BLaER1 (cell line): ENCODE results near the gene TBC1D22A.

ENCODE experiments used
- H3K27ac ChIP-seq: shearing (Covaris generic); formaldehyde crosslinking; 2 replicates; pipeline ENCODE4 v1.8.1; 2022
- H3K27me3 ChIP-seq: shearing (Covaris generic); formaldehyde crosslinking; 2 replicates; pipeline ENCODE4 v1.8.1; 2022
- H3K36me3 ChIP-seq: shearing (Covaris generic); formaldehyde crosslinking; 2 replicates; pipeline ENCODE4 v1.8.1; 2022
- H3K4me1 ChIP-seq: shearing (Covaris generic); formaldehyde crosslinking; 2 replicates; pipeline ENCODE4 v1.8.1; 2022
- H3K4me2 ChIP-seq: shearing (Covaris generic); formaldehyde crosslinking; 2 replicates; pipeline ENCODE4 v1.8.1; 2022
- H3K4me3 ChIP-seq: shearing (Covaris generic); formaldehyde crosslinking; 2 replicates; pipeline ENCODE4 v1.8.1; 2022
- H3K9ac ChIP-seq: shearing (Covaris generic); formaldehyde crosslinking; 2 replicates; pipeline ENCODE4 v1.8.1; 2022
- H3K9me3 ChIP-seq: shearing (Covaris generic); formaldehyde crosslinking; 2 replicates; pipeline ENCODE4 v1.8.1; 2022
- H4K20me1 ChIP-seq: shearing (Covaris generic); formaldehyde crosslinking; 2 replicates; pipeline ENCODE4 v1.8.1; 2022
- Cebpa-rat ChIP-seq: shearing (Covaris generic); IDR thresholded peaks from 2 replicates; pipeline ENCODE4 v1.8.1; 2022

Gene TBC1D22A

GRCh38 chr22:47198801-47199251 lies 436.4 kb downstream of the TBC1D22A start:
- Histone ChIP-seq H3K9me3 (no peaks in the 10 kb centered on the region), H3K4me2 (no peak overlapping the region), H3K36me3 (no peaks in the 10 kb centered on the region), H4K20me1 (no peaks in the 10 kb centered on the region), H3K27ac (no peak overlapping the region), H3K4me3 (no peak overlapping the region), H3K9ac (no peak overlapping the region), H3K4me1 (no peaks in the 10 kb centered on the region), H3K27me3 (no peaks in the 10 kb centered on the region)
- TF ChIP-seq Cebpa-rat: no peak

GRCh38 chr22:47199261-47199978 lies 437.0 kb downstream of the TBC1D22A start:
- Histone ChIP-seq H3K4me3 (no peak overlapping the region), H3K4me2 (no peak overlapping the region), H3K36me3 (no peaks in the 10 kb centered on the region), H3K27ac (no peak overlapping the region), H3K4me1 (no peaks in the 10 kb centered on the region), H4K20me1 (no peaks in the 10 kb centered on the region), H3K9me3 (no peaks in the 10 kb centered on the region), H3K9ac (no peak overlapping the region), H3K27me3 (no peaks in the 10 kb centered on the region)
- no peak for TF ChIP-seq Cebpa-rat

GRCh38 chr22:47199979-47200272 lies 437.5 kb downstream of the TBC1D22A start:
- no peak for TF ChIP-seq Cebpa-rat
- Histone ChIP-seq H3K4me2 (no peak overlapping the region), H3K4me1 (no peaks in the 10 kb centered on the region), H3K36me3 (no peaks in the 10 kb centered on the region), H3K9ac (no peak overlapping the region), H3K27me3 (no peaks in the 10 kb centered on the region), H3K27ac (no peak overlapping the region), H4K20me1 (no peaks in the 10 kb centered on the region), H3K9me3 (no peaks in the 10 kb centered on the region), H3K4me3 (no peak overlapping the region)

- H4K20me1 ChIP-seq: no peaks in the 10 kb centered on the region
- no peaks in the 10 kb centered on the region for H3K9me3 ChIP-seq
- H3K4me1 ChIP-seq: no peaks in the 10 kb centered on the region
- H3K4me3 ChIP-seq: no peak overlapping the region
- H3K9ac ChIP-seq: no peak overlapping the region
- H3K36me3 ChIP-seq: no peaks in the 10 kb centered on the region
- no peak overlapping the region for H3K4me2 ChIP-seq
- TF ChIP-seq Cebpa-rat: no peak
- H3K27ac ChIP-seq: no peak overlapping the region
- no peaks in the 10 kb centered on the region for H3K27me3 ChIP-seq
These were observed 438.0 kb downstream of the TBC1D22A start for GRCh38 chr22:47200273-47201051.

- Histone ChIP-seq H3K27ac (no peak overlapping the region), H3K4me2 (no peak overlapping the region), H4K20me1 (no peaks in the 10 kb centered on the region), H3K27me3 (no peaks in the 10 kb centered on the region), H3K9me3 (no peaks in the 10 kb centered on the region), H3K4me3 (no peak overlapping the region), H3K36me3 (no peaks in the 10 kb centered on the region), H3K9ac (no peak overlapping the region), H3K4me1 (no peaks in the 10 kb centered on the region)
- TF ChIP-seq Cebpa-rat: no peak
These were observed 438.9 kb downstream of the TBC1D22A start for GRCh38 chr22:47201186-47201995.

- Histone ChIP-seq H3K36me3 (no peaks in the 10 kb centered on the region), H3K4me3 (no peak overlapping the region), H3K4me1 (no peaks in the 10 kb centered on the region), H3K27ac (no peak overlapping the region), H3K4me2 (no peak overlapping the region), H3K9ac (no peak overlapping the region), H3K27me3 (no peaks in the 10 kb centered on the region), H3K9me3 (no peaks in the 10 kb centered on the region), H4K20me1 (no peaks in the 10 kb centered on the region)
- TF ChIP-seq Cebpa-rat: no peak
These were observed 439.8 kb downstream of the TBC1D22A start for GRCh38 chr22:47201996-47202818.

- Histone ChIP-seq H3K27me3 (no peaks in the 10 kb centered on the region), H3K9ac (no peak overlapping the region), H3K4me3 (no peak overlapping the region), H3K27ac (no peak overlapping the region), H3K4me1 (no peaks in the 10 kb centered on the region), H3K4me2 (no peak overlapping the region), H3K36me3 (no peaks in the 10 kb centered on the region), H4K20me1 (no peaks in the 10 kb centered on the region), H3K9me3 (no peaks in the 10 kb centered on the region)
- no peak for TF ChIP-seq Cebpa-rat
These were observed 440.5 kb downstream of the TBC1D22A start for GRCh38 chr22:47202819-47203553.

GRCh38 chr22:47203554-47203991 lies 441.1 kb downstream of the TBC1D22A start:
- Histone ChIP-seq H4K20me1 (no peaks in the 10 kb centered on the region), H3K4me3 (no peak overlapping the region), H3K36me3 (no peaks in the 10 kb centered on the region), H3K9me3 (no peaks in the 10 kb centered on the region), H3K4me2 (no peak overlapping the region), H3K4me1 (no peaks in the 10 kb centered on the region), H3K27me3 (no peaks in the 10 kb centered on the region), H3K27ac (no peak overlapping the region), H3K9ac (no peak overlapping the region)
- TF ChIP-seq Cebpa-rat: no peak
